ENCODE results near the gene TGFA.

The TGFA gene

GRCh38 chr2:70418514-70418913 lies 135.1 kb downstream of the TGFA start:
- no peak for DNase-seq (ENCODE audit: low spot score)

GRCh38 chr2:70417011-70417410 lies 136.6 kb downstream of the TGFA start:
- no peak for DNase-seq (ENCODE audit: low spot score)

GRCh38 chr2:70412294-70413070 lies 141.1 kb downstream of the TGFA start:
- DNase-seq (ENCODE audit: low spot score): no peak

- peak; percentile 16 for DNase-seq (ENCODE audit: low spot score)
Measured at GRCh38 chr2:70411483-70412125, 142.0 kb downstream of the TGFA start.

- peak; percentile 38 for DNase-seq (ENCODE audit: low spot score)
Measured at GRCh38 chr2:70403267-70404053, 150.2 kb downstream of the TGFA start.

- no peak for DNase-seq (ENCODE audit: low spot score)
Measured at GRCh38 chr2:70400539-70400938, 153.1 kb downstream of the TGFA start.

- no peak for DNase-seq (ENCODE audit: low spot score)
Measured at GRCh38 chr2:70399046-70399445, 154.6 kb downstream of the TGFA start.
